ENCODE measurements around the gene ATIC.

GRCh38 chr2:215380699-215381098, 68.8 kb downstream of the ATIC start:
- TF ChIP-seq CTCF (IDR thresholded peaks at IDR 0.05 in 8 of 11, conservative IDR thresholded peaks at IDR 0.05 in 3 of 11) = no peak
- no peak for TF ChIP-seq POLR2A (IDR thresholded peaks at IDR 0.05)
- no peak for TF ChIP-seq POLR2AphosphoS5 (IDR thresholded peaks at IDR 0.05)
